GM23248 (cell line): Measurements from ENCODE around the gene MYLK. TPM values are rescaled to one million over a fixed set of nuclear protein-coding genes. Genes with fewer than 3 reads are reported as not detected.

Source experiments
- DNase-seq: peaks from one replicate; pipeline ENCODE4 v3.0.0-alpha.2; 2015
- H2AFZ ChIP-seq: fragments of 200-600 bp; sonication (generic); 2 replicates; pipeline ENCODE4 v1.6.1; 2016; ENCODE audit warnings: antibody characterized with exemption
- H3F3A ChIP-seq: fragments of 200-600 bp; sonication (generic); 2 replicates; pipeline ENCODE4 v1.6.1; 2016; ENCODE audit warnings: mild to moderate bottlenecking, antibody characterized with exemption, mixed run types; ENCODE audit not compliant: insufficient read depth
- H3K27ac ChIP-seq: fragments of 200-600 bp; sonication (generic); 2 replicates; pipeline ENCODE4 v1.5.1; 2016; ENCODE audit warnings: mild to moderate bottlenecking
- H3K27me3 ChIP-seq: fragments of 200-600 bp; sonication (generic); replicated peaks from 2 replicates; pipeline ENCODE4 v1.6.1; 2016; ENCODE audit warnings: mild to moderate bottlenecking; ENCODE audit not compliant: insufficient read depth
- H3K36me3 ChIP-seq: fragments of 200-600 bp; sonication (generic); 2 replicates; pipeline ENCODE4 v1.6.1; 2016; ENCODE audit warnings: low read depth, mild to moderate bottlenecking
- H3K4me1 ChIP-seq: fragments of 200-600 bp; sonication (generic); 2 replicates; pipeline ENCODE4 v1.6.1; 2016; ENCODE audit warnings: mild to moderate bottlenecking; ENCODE audit not compliant: insufficient read depth
- H3K4me2 ChIP-seq: fragments of 200-600 bp; sonication (generic); one replicate; pipeline ENCODE4 v1.6.1; 2016; ENCODE audit warnings: mild to moderate bottlenecking; ENCODE audit not compliant: unreplicated experiment
- H3K4me3 ChIP-seq: fragments of 200-600 bp; sonication (generic); 2 replicates; pipeline ENCODE4 v1.5.1; 2016; ENCODE audit warnings: mild to moderate bottlenecking
- H3K79me2 ChIP-seq: fragments of 200-600 bp; sonication (generic); 2 replicates; pipeline ENCODE4 v1.6.1; 2016; ENCODE audit warnings: mild to moderate bottlenecking; ENCODE audit not compliant: insufficient read depth
- H3K9ac ChIP-seq: fragments of 200-600 bp; sonication (generic); 2 replicates; pipeline ENCODE4 v1.6.1; 2016; ENCODE audit warnings: mild to moderate bottlenecking
- H3K9me2 ChIP-seq: fragments of 200-600 bp; sonication (generic); 2 replicates; pipeline ENCODE4 v1.6.1; 2016; ENCODE audit warnings: mixed run types, mild to moderate bottlenecking, moderate library complexity; ENCODE audit not compliant: insufficient read depth
- H3K9me3 ChIP-seq: fragments of 200-600 bp; sonication (generic); one replicate; pipeline ENCODE4 v1.6.1; 2017; ENCODE audit warnings: low read depth
- H4K20me1 ChIP-seq: fragments of 200-600 bp; sonication (generic); 2 replicates; pipeline ENCODE4 v1.6.0; 2016; ENCODE audit not compliant: insufficient read depth
- EZH2 ChIP-seq: fragments of 200-600 bp; sonication (generic); IDR thresholded peaks from 2 replicates; pipeline ENCODE4 v1.6.1; 2018; ENCODE audit warnings: antibody characterized with exemption, mild to moderate bottlenecking; ENCODE audit not compliant: insufficient read depth, poor library complexity, severe bottlenecking
- EZH2phosphoT487 ChIP-seq: fragments of 200-600 bp; sonication (generic); IDR thresholded peaks from 2 replicates; pipeline ENCODE4 v1.6.1; 2018; ENCODE audit warnings: antibody characterized with exemption, moderate library complexity, mild to moderate bottlenecking, low read depth; ENCODE audit not compliant: insufficient read depth
- WGBS, 2 experiments: methylation state at CpG; one replicate each; pipeline ENCODE4 v1.1.6; 2015 to 2017; ENCODE audit warnings: low lambda C conversion rate in 2 of 2, low coverage in 1 of 2; ENCODE audit errors: missing lambda C conversion rate in 2 of 2; 5-methylcytosine and 5-hydroxymethylcytosine counted together
- in situ Hi-C: fragments of 300-500 bp; cut with MboI; formaldehyde crosslinking; loops from 2 replicates; pipeline ENCODE4 v1.15.0; 2020
- polyA plus RNA-seq: library from polyadenylated mRNA; unstranded; fragments of >200 nt; fragmentation: Nextera tagmentation; extraction: Ambion mirVana; gene quantifications from 2 replicates; pipeline ENCODE4 v1.2.1, GENCODE V29; 2016
- total RNA-seq: library from RNA; depleted of rRNA; stranded (reverse); fragments of >200 nt; shearing (Covaris generic); gene quantifications from 2 replicates; pipeline ENCODE4 v1.2.3, GENCODE V29; 2014

The MYLK gene
- total and polyA plus RNA-seq, 2 experiments from 2014 or later: 110 to 174 TPM

- TF ChIP-seq EZH2 (no peak), EZH2phosphoT487 (no peak)
- no peaks in the 10 kb centered on the region for H4K20me1 ChIP-seq
- H3K79me2 ChIP-seq: no peaks in the 10 kb centered on the region
- H2AFZ ChIP-seq: no peak overlapping the region
- peaks cover 22% of the 10 kb centered on the region for H3K4me1 ChIP-seq
- no peaks in the 10 kb centered on the region for H3K27me3 ChIP-seq
- no peak overlapping the region for H3K4me2 ChIP-seq
- 0 out of 2 replicates have a peak, but pooled peaks cover 11% of the 10 kb centered on the region for H3F3A ChIP-seq
- no peak for DNase-seq
- in situ Hi-C loops: no loop called here
- H3K9ac ChIP-seq: no peak overlapping the region
- WGBS, 2 experiments: 83 to 86% methylated on average over 4 of the region's 4 CpGs
- no peaks in the 10 kb centered on the region for H3K9me2 ChIP-seq
- no peaks in the 10 kb centered on the region for H3K9me3 ChIP-seq
- no peak overlapping the region for H3K27ac ChIP-seq
- peaks cover 10% of the 10 kb centered on the region; the same call in 1 of the 2 replicates for H3K36me3 ChIP-seq
- H3K4me3 ChIP-seq: no peak overlapping the region
Measured at GRCh38 chr3:123716411-123716810, 167.7 kb downstream of the MYLK start.

DNA sequence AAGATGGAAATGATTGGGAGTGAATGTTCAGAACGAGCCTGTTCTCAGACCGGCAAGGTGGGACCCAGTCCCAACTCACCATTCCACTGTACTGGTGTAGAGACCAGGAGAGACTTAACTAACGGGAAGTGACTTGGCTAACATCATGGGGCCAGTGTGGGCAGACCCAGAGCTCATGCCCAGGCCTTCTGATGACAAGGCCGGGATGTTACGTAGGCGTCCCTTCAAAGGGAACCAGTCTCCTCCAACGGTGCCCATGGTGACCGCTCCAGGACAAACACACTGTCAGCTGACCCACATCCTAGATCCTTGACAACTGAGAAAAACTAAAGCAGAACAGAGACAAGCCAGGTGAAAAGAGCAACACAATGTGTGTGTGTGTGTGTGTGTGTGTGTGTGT is 170.9 kb downstream of the MYLK start:
- H2AFZ ChIP-seq: no peak overlapping the region
- no peak overlapping the region for H3K4me3 ChIP-seq
- H3K9ac ChIP-seq: no peak overlapping the region
- H3K4me2 ChIP-seq: no peak overlapping the region
- no peaks in the 10 kb centered on the region for H4K20me1 ChIP-seq
- DNase-seq: no peak
- H3K9me2 ChIP-seq: no peaks in the 10 kb centered on the region
- in situ Hi-C loops: no loop called here
- WGBS, 2 experiments: 83 to 84% methylated on average over 6 to 8 of the region's 8 CpGs
- no peaks in the 10 kb centered on the region for H3K9me3 ChIP-seq
- H3K4me1 ChIP-seq: peaks cover 15% of the 10 kb centered on the region
- peaks cover 17% of the 10 kb centered on the region for H3K36me3 ChIP-seq
- TF ChIP-seq EZH2phosphoT487 (no peak), EZH2 (no peak)
- no peak overlapping the region for H3K27ac ChIP-seq
- no peaks in the 10 kb centered on the region for H3K79me2 ChIP-seq
- H3F3A ChIP-seq: 0 out of 2 replicates have a peak, but pooled peaks cover 9% of the 10 kb centered on the region
- H3K27me3 ChIP-seq: no peaks in the 10 kb centered on the region

GRCh38 chr3:123712077-123712860 is 171.9 kb downstream of the MYLK start:
- Histone ChIP-seq H3K4me1 (peaks cover 5% of the 10 kb centered on the region), H3K4me3 (no peak overlapping the region), H3K4me2 (no peak overlapping the region), H3K79me2 (no peaks in the 10 kb centered on the region), H3K27ac (no peak overlapping the region), H4K20me1 (no peaks in the 10 kb centered on the region), H3K36me3 (peaks cover 24% of the 10 kb centered on the region), H3K9me3 (no peaks in the 10 kb centered on the region), H3K9ac (no peak overlapping the region), H3K27me3 (no peaks in the 10 kb centered on the region), H3F3A (no peaks in the 10 kb centered on the region), H3K9me2 (no peaks in the 10 kb centered on the region), H2AFZ (no peak overlapping the region)
- in situ Hi-C loops: no loop called here
- WGBS, 2 experiments: 80 to 81% methylated on average over 13 to 14 of the region's 14 CpGs
- no peak for DNase-seq
- no peak for TF ChIP-seq EZH2phosphoT487
- TF ChIP-seq EZH2: no peak

DNA sequence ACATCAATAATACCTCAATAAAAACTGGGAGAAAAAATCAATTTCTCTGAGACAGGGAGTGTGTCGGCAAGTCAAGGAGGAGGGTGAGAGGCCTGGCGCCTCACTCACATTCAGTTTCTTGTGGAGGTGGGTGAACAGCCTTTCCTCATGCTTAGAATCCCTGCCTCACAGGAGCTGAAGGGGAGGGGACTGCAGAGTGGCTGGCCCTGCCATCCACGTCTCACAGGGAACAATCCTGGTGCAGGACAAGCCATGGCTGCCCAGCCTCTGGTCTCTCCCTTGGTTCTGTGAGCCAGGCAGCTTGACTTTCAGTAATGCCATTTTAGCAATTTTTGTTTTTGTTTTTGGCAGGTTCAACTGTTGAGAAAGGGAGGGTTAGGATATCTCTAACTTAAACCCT is 172.8 kb downstream of the MYLK start:
- H3F3A ChIP-seq: no peaks in the 10 kb centered on the region
- no peak overlapping the region for H3K27ac ChIP-seq
- no peaks in the 10 kb centered on the region for H3K4me1 ChIP-seq
- no peak overlapping the region for H2AFZ ChIP-seq
- no peaks in the 10 kb centered on the region for H3K27me3 ChIP-seq
- H3K4me2 ChIP-seq: no peak overlapping the region
- DNase-seq: no peak
- 94 to 100% methylated on average over 3 of the region's 3 CpGs for WGBS, 2 experiments
- no peak overlapping the region for H3K4me3 ChIP-seq
- H3K9me2 ChIP-seq: no peaks in the 10 kb centered on the region
- no peak overlapping the region for H3K9ac ChIP-seq
- in situ Hi-C loops: no loop called here
- no peak for TF ChIP-seq EZH2phosphoT487
- no peak for TF ChIP-seq EZH2
- no peaks in the 10 kb centered on the region for H4K20me1 ChIP-seq
- H3K36me3 ChIP-seq: peaks cover 26% of the 10 kb centered on the region
- H3K9me3 ChIP-seq: no peaks in the 10 kb centered on the region
- no peaks in the 10 kb centered on the region for H3K79me2 ChIP-seq
